B cell (primary cell): ENCODE data around the gene PARN. TPM values are rescaled to one million over a fixed set of nuclear protein-coding genes. Genes with fewer than 3 reads are reported as not detected.

Experiments used
- ATAC-seq: fragments of 200-7000 bp; cut with Tn5 transposase; one replicate; pipeline ENCODE4 v1.10.0; 2021; ENCODE audit warnings: low read depth, mild to moderate bottlenecking, moderate number of reproducible peaks, moderate library complexity
- CTCF ChIA-PET: fragments of 350-600 bp; sonication (Branson Sonifier 250); formaldehyde crosslinking; loops from one replicate; lab custom pipeline; 2021; ENCODE audit warnings: antibody characterized with exemption, inconsistent platforms; lab: Charles Lee
- POLR2A ChIA-PET: fragments of 350-600 bp; sonication (Branson Sonifier 250); formaldehyde crosslinking; loops from one replicate; lab custom pipeline; 2021; ENCODE audit warnings: antibody characterized with exemption; lab: Charles Lee
- DNase-seq: peaks from one replicate; pipeline ENCODE4 v3.0.0; 2013
- H2AFZ ChIP-seq: 2 replicates; pipeline ENCODE4 v1.6.1; 2012; ENCODE audit warnings: mild to moderate bottlenecking, low read depth, low read length; ENCODE audit not compliant: insufficient read depth, poor library complexity, severe bottlenecking
- H3K27ac ChIP-seq, 2 donors: 1 replicate in 1 of 2; 2 replicates in 1 of 2; pipeline ENCODE4 v1.5.1; 2012 to 2013; ENCODE audit warnings: low read length in 2 of 2, mild to moderate bottlenecking in 2 of 2, moderate library complexity in 1 of 2
- H3K27me3 ChIP-seq, 4 experiments: fragments of 200-600 bp in 1 of 4; sonication (generic) in 1 of 4; replicated peaks in 1 of 4; 1 replicate in 2 of 4; 2 replicates in 2 of 4; pipeline versions ENCODE4 v1.6.1 to v1.7.0; 2013 to 2016; ENCODE audit warnings: low read length in 3 of 4, mild to moderate bottlenecking in 2 of 4, mixed read lengths in 1 of 4, moderate library complexity in 1 of 4; ENCODE audit not compliant: insufficient read depth in 4 of 4, control insufficient read depth in 3 of 4; ENCODE audit errors: control extremely low read depth in 1 of 4
- H3K36me3 ChIP-seq, 2 experiments: replicated peaks in 1 of 2; 1 replicate in 1 of 2; 2 replicates in 1 of 2; pipeline versions ENCODE4 v1.6.1 to v1.7.1; 2013; ENCODE audit warnings: low read length in 1 of 2; ENCODE audit not compliant: insufficient read depth in 2 of 2, control insufficient read depth in 1 of 2; ENCODE audit errors: control extremely low read depth in 1 of 2, extremely low read depth in 1 of 2
- H3K4me1 ChIP-seq, 2 donors: fragments of 200-600 bp in 1 of 2; sonication (generic) in 1 of 2; 1 replicate in 1 of 2; 2 replicates in 1 of 2; pipeline versions ENCODE4 v1.5.1 to v1.6.1; 2013 to 2017; ENCODE audit warnings: low read length in 2 of 2; ENCODE audit not compliant: control insufficient read depth in 2 of 2, insufficient read depth in 2 of 2
- H3K4me2 ChIP-seq: replicated peaks from 2 replicates; pipeline ENCODE3; 2012; ENCODE audit warnings: mild to moderate bottlenecking, low read depth, low read length; ENCODE audit not compliant: poor library complexity, severe bottlenecking
- H3K4me3 ChIP-seq, 5 experiments: fragments of 200-600 bp in 1 of 5; sonication (generic) in 1 of 5; 1 replicate in 3 of 5; 2 replicates in 2 of 5; pipeline versions ENCODE4 v1.5.1 to v1.7.0; 2011 to 2016; ENCODE audit warnings: low read length in 4 of 5, mild to moderate bottlenecking in 4 of 5, low read depth in 2 of 5, control low read depth in 1 of 5, moderate library complexity in 1 of 5; ENCODE audit not compliant: insufficient read depth in 1 of 5; ENCODE audit errors: control extremely low read depth in 1 of 5, extremely low read depth in 1 of 5
- H3K79me2 ChIP-seq: fragments of 200-600 bp; sonication (generic); one replicate; pipeline ENCODE4 v1.6.0; 2016; ENCODE audit warnings: low read length; ENCODE audit not compliant: control insufficient read depth, insufficient read depth
- H3K9ac ChIP-seq: fragments of 200-600 bp; sonication (generic); 2 replicates; pipeline ENCODE4 v1.6.1; 2017; ENCODE audit warnings: mild to moderate bottlenecking, low read length, moderate library complexity
- H3K9me3 ChIP-seq, 3 donors: one replicate each; pipeline versions ENCODE4 v1.6.1 to v1.7.1; 2013; ENCODE audit warnings: low read length in 2 of 3; ENCODE audit not compliant: control insufficient read depth in 2 of 3, insufficient read depth in 1 of 3; ENCODE audit errors: control extremely low read depth in 1 of 3
- H4K20me1 ChIP-seq: 2 replicates; pipeline ENCODE4 v1.6.0; 2012; ENCODE audit warnings: mild to moderate bottlenecking, low read length; ENCODE audit not compliant: insufficient read depth, control insufficient read depth, poor library complexity, severe bottlenecking
- H3K27ac Mint-ChIP-seq: one replicate; pipeline ENCODE4 v1.8.0; 2021; ENCODE audit warnings: mixed read lengths
- H3K27me3 Mint-ChIP-seq: one replicate; pipeline ENCODE4 v1.8.0; 2021; ENCODE audit warnings: mixed read lengths
- H3K4me1 Mint-ChIP-seq: one replicate; pipeline ENCODE4 v1.8.0; 2021; ENCODE audit warnings: mixed read lengths
- H3K4me3 Mint-ChIP-seq: one replicate; pipeline ENCODE4 v1.8.0; 2021; ENCODE audit warnings: mixed read lengths
- H3K9me3 Mint-ChIP-seq: one replicate; pipeline ENCODE4 v1.8.0; 2022; ENCODE audit warnings: mixed read lengths; ENCODE audit not compliant: insufficient read depth
- CTCF ChIP-seq: fragments of 200-600 bp; IDR thresholded peaks from one replicate; pipeline ENCODE4 v1.8.0; 2022; ENCODE audit warnings: antibody characterized with exemption, mild to moderate bottlenecking
- EZH2 ChIP-seq: IDR thresholded peaks from 2 replicates; pipeline ENCODE4 v1.6.1; 2012; ENCODE audit warnings: borderline replicate concordance, low read depth, mild to moderate bottlenecking, moderate library complexity, low read length; ENCODE audit not compliant: insufficient read depth, poor library complexity, severe bottlenecking
- WGBS: methylation state at CpG from one replicate; pipeline ENCODE4 v1.1.5; 2013; ENCODE audit warnings: missing lambda C conversion rate; ENCODE audit not compliant: insufficient coverage; 5-methylcytosine and 5-hydroxymethylcytosine counted together
- intact Hi-C: fragments of 100-400 bp; cut with micrococcal nuclease; formaldehyde crosslinking; loops from one replicate; pipeline ENCODE4 v1.10.0; 2022
- polyA plus RNA-seq: library from polyadenylated mRNA; depleted of rRNA; stranded (reverse); fragments of >200 nt; gene quantifications from 2 replicates; pipeline ENCODE4 v1.2.3, GENCODE V29; 2012
- total RNA-seq, 2 donors: library from RNA; stranded (reverse); fragments of 120-200 nt in 1 of 2; gene quantifications; 1 replicate in 1 of 2; 2 replicates in 1 of 2; pipeline versions ENCODE4 v1.2.3 to v1.2.4, GENCODE V29; 2013 to 2022

PARN gene
- total and polyA plus RNA-seq, 2 donors (not counting 1 experiment from before 2014, with no cell fraction given) = 25.3 to 62.2 TPM

DNA sequence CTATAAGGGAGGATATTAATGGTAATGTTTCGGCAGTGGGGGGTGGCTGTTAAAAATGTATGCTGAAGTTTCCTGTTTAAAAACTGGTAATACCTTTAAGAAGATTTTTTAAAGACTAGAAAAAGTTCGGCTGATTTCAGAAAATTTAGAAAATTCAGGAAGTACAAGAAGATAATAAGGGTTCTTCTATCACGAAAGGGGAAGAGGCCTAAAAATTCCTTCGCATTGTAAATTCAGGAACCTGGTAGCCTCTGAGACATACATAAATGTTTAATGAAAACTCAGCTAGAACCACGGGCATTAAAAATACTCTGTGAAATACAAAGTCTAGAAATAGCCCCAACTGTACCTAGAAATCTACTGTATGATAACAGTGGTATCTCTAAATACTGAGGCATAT, 181.2 kb downstream of the PARN start:
- intact Hi-C loops = no loop called here
- H3K27ac Mint-ChIP-seq = no peak overlapping the region
- Histone ChIP-seq H3K27me3 (no peaks in the 10 kb centered on the region), H3K36me3 (peaks cover 0 to 25% of the 10 kb centered on the region in 2 experiments), H2AFZ (no peak overlapping the region), H4K20me1 (no peaks in the 10 kb centered on the region), H3K4me1 (no peaks in the 10 kb centered on the region), H3K4me3 (no peak overlapping the region), H3K9me3 (no peaks in the 10 kb centered on the region), H3K4me2 (no peak overlapping the region), H3K9ac (no peak overlapping the region), H3K79me2 (no peaks in the 10 kb centered on the region), H3K27ac (no peak overlapping the region)
- DNase-seq (no peak), ATAC-seq (no peak)
- H3K9me3 Mint-ChIP-seq = no peaks in the 10 kb centered on the region
- POLR2A ChIA-PET = no interaction called here
- TF ChIP-seq CTCF (no peak), EZH2 (no peak)
- no peaks in the 10 kb centered on the region for H3K27me3 Mint-ChIP-seq
- CTCF ChIA-PET = no interaction called here
- no peak overlapping the region for H3K4me3 Mint-ChIP-seq
- no peaks in the 10 kb centered on the region for H3K4me1 Mint-ChIP-seq
- 83% methylated on average over 2 of the region's 5 CpGs for WGBS

- H3K9ac ChIP-seq = no peak overlapping the region
- no peak overlapping the region for H3K4me3 ChIP-seq
- H3K36me3 ChIP-seq = peaks cover 0 to 27% of the 10 kb centered on the region in 2 experiments
- TF ChIP-seq CTCF = no peak
- TF ChIP-seq EZH2 = no peak
- 100% methylated on average over 5 of the region's 5 CpGs for WGBS
- intact Hi-C loops = no loop called here
- DNase-seq (no peak), ATAC-seq (no peak)
- H3K27ac ChIP-seq = no peak overlapping the region
- POLR2A ChIA-PET = no interaction called here
- no peaks in the 10 kb centered on the region for H3K9me3 ChIP-seq
- H3K4me3 Mint-ChIP-seq = no peak overlapping the region
- H3K4me1 ChIP-seq = no peaks in the 10 kb centered on the region
- no peaks in the 10 kb centered on the region for H3K27me3 ChIP-seq
- no peak overlapping the region for H2AFZ ChIP-seq
- H3K27me3 Mint-ChIP-seq = no peaks in the 10 kb centered on the region
- no peak overlapping the region for H3K4me2 ChIP-seq
- H3K4me1 Mint-ChIP-seq = no peaks in the 10 kb centered on the region
- no peaks in the 10 kb centered on the region for H3K9me3 Mint-ChIP-seq
- H3K27ac Mint-ChIP-seq = no peak overlapping the region
- no peaks in the 10 kb centered on the region for H4K20me1 ChIP-seq
- no peaks in the 10 kb centered on the region for H3K79me2 ChIP-seq
- CTCF ChIA-PET = no interaction called here
Measured at GRCh38 chr16:14447783-14448182, 182.3 kb downstream of the PARN start.
